T-helper 22 cell (primary cell): ENCODE results near the gene GUCY1A1.

Experiments
- DNase-seq: peaks from one replicate; pipeline ENCODE4 v3.0.0-alpha.2; 2020; ENCODE audit warnings: low read depth

The GUCY1A1 gene

GRCh38 chr4:155780775-155781174 is 114.1 kb downstream of the GUCY1A1 start:
- no peak for DNase-seq

GRCh38 chr4:155781249-155781831 is 114.7 kb downstream of the GUCY1A1 start:
- DNase-seq: no peak
